T-helper 9 cell (primary cell): ENCODE results near the gene SLC25A42.

Source experiments
- DNase-seq: peaks from one replicate; pipeline ENCODE4 v3.0.0-alpha.2; 2020

Gene SLC25A42

GRCh38 chr19:19051478-19052213 is 12.1 kb upstream of the SLC25A42 start:
- no peak for DNase-seq

- no peak for DNase-seq
Measured at GRCh38 chr19:19052921-19053320, 10.9 kb upstream of the SLC25A42 start.

GRCh38 chr19:19053508-19054314 is 10.1 kb upstream of the SLC25A42 start:
- DNase-seq: peak; percentile 70

- DNase-seq: no peak
Measured at GRCh38 chr19:19054315-19054938, 9.4 kb upstream of the SLC25A42 start.

GRCh38 chr19:19054939-19055440 is 8.8 kb upstream of the SLC25A42 start:
- no peak for DNase-seq

GRCh38 chr19:19055701-19056100 is 8.1 kb upstream of the SLC25A42 start:
- DNase-seq: no peak

GRCh38 chr19:19056636-19057275 is 7.0 kb upstream of the SLC25A42 start:
- no peak for DNase-seq

GRCh38 chr19:19057317-19057716 is 6.5 kb upstream of the SLC25A42 start:
- DNase-seq: no peak

- DNase-seq: no peak
Measured at GRCh38 chr19:19057720-19058119, 6.1 kb upstream of the SLC25A42 start.

- no peak for DNase-seq
Measured at GRCh38 chr19:19059018-19059836, 4.6 kb upstream of the SLC25A42 start.

GRCh38 chr19:19059837-19060611 is 3.8 kb upstream of the SLC25A42 start:
- DNase-seq: no peak

GRCh38 chr19:19061506-19061905 is 2.3 kb upstream of the SLC25A42 start:
- DNase-seq: no peak

- DNase-seq: no peak
Measured at GRCh38 chr19:19062454-19063182, 1.2 kb upstream of the SLC25A42 start.

- DNase-seq: no peak
Measured at GRCh38 chr19:19064098-19064722, 416 bp downstream of the SLC25A42 start.

- DNase-seq: peak; percentile 8
Measured at GRCh38 chr19:19064811-19065745, 1.3 kb downstream of the SLC25A42 start.

- no peak for DNase-seq
Measured at GRCh38 chr19:19067276-19068072, 3.7 kb downstream of the SLC25A42 start.

- no peak for DNase-seq
Measured at GRCh38 chr19:19068659-19069654, 5.2 kb downstream of the SLC25A42 start.
